ENCODE results near the gene MTARC1.

Gene MTARC1

DNA sequence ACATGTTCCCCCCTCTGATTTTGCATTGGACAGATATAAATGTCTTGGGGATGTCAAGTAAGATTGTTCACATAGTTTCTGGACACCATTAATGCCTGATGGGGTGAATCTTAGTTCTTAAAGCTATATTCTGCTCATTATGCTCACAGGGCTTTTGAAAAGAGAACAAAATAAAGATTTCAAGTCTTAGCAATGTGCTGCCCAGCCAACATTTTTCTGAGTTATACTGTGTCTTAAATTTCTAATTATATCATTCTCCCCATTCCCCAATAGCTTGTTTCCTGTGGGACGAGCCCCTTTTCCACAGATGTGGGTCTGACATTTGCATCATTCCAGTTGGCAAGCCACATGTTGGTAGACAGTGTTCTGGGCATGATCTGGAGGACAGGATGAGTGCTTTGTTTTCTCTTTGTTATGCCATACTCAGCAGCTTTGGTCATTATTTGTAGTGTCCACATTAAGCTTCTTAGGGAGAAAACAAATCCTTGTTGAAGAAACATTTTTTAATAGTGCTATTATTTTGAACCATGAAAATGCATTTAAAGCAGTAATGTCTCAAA, 32.8 kb downstream of the MTARC1 start:
- Histone ChIP-seq H3K9ac (ENCODE audit: low read length) (no peak overlapping the region), H4K8ac (ENCODE audit: low read depth, low read length) (no peak overlapping the region), H3K56ac (ENCODE audit: low read length) (no peak overlapping the region), H2BK15ac (replicated peaks; ENCODE audit: low read depth) (no peak overlapping the region), H3K79me1 (ENCODE audit: low read length) (no peaks in the 10 kb centered on the region), H3K4me1 (ENCODE audit: control insufficient read depth, low read depth, low read length) (no peaks in the 10 kb centered on the region), H3K4me3 (ENCODE audit: low read length) (no peak overlapping the region), H3K4me2 (ENCODE audit: low read length) (no peak overlapping the region), H2BK120ac (ENCODE audit: low read depth, low read length) (no peak overlapping the region), H3K27ac (ENCODE audit: low read depth, low read length) (no peak overlapping the region), H3K4ac (ENCODE audit: low read depth, low read length) (no peak overlapping the region), H4K5ac (ENCODE audit: low read length) (no peak overlapping the region), H3K18ac (ENCODE audit: low read length) (no peak overlapping the region), H3K23ac (ENCODE audit: low read length) (no peak overlapping the region), H2BK5ac (ENCODE audit: low read length) (no peak overlapping the region), H3K27me3 (ENCODE audit: insufficient read depth, low read length, poor library complexity) (no peaks in the 10 kb centered on the region), H2AK5ac (ENCODE audit: low read length) (no peak overlapping the region), H3K79me2 (ENCODE audit: control insufficient read depth, insufficient read depth, low read length) (no peaks in the 10 kb centered on the region), H3K36me3 (ENCODE audit: control insufficient read depth, insufficient read depth, low read length) (no peaks in the 10 kb centered on the region)
- WGBS (ENCODE audit: extremely low coverage, insufficient coverage, low lambda C conversion rate): no CpG with 5 or more reads among the region's 1 CpG
- no peak for DNase-seq

DNA sequence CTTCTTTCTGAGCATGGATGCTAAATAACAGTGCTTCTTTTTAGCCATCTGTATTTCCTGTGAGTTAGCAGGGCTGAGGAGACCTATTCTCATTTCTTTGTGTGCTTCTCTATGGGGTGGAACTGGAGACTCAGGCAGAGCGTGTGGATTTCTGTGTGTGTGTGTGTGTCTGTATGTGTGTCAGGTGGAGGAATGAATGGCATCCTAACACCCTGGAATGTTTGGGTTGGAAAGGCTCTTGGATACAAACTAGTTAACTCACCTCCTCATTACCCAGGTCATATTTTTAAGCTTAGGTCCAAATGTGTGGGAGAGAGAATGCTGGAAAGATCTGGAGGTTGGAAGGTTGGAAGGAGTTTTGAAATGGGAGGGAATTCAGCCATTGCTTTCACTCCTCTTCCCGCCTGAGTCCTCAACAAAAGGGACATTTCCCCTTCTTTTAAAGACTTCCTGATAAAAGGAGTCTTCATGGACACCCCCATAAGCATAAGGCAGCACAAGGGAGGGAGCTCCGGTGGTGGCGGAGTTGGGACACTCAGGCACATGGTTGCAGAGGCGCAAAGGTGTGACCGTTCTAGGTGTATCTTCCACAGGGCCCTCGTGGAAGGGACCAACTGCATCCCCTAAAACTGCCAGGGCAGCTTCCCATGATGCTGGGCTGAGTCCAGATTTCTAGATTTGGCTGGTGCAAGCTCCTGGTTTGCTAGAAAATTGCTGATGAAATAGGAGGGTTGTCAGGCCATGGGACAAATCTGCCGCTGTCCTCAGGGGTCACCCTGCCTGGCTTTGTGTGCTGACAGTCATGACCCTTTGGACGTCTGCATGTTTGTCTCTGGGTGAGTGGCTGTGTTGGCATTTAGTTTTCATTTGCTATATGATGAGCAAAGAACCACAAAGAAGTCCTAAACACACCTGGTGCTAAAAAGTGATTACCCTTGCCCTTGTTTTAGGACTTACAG, 37.6 kb downstream of the MTARC1 start:
- Histone ChIP-seq H3K36me3 (ENCODE audit: control insufficient read depth, insufficient read depth, low read length) (no peaks in the 10 kb centered on the region), H3K23ac (ENCODE audit: low read length) (peak overlapping the region; percentile 19), H2BK120ac (ENCODE audit: low read depth, low read length) (no peak overlapping the region), H3K4ac (ENCODE audit: low read depth, low read length) (no peak overlapping the region), H2BK5ac (ENCODE audit: low read length) (no peak overlapping the region), H3K79me2 (ENCODE audit: control insufficient read depth, insufficient read depth, low read length) (no peaks in the 10 kb centered on the region), H4K5ac (ENCODE audit: low read length) (no peak overlapping the region), H3K27ac (ENCODE audit: low read depth, low read length) (no peak overlapping the region), H3K56ac (ENCODE audit: low read length) (no peak overlapping the region), H2AK5ac (ENCODE audit: low read length) (no peak overlapping the region), H4K8ac (ENCODE audit: low read depth, low read length) (no peak overlapping the region), H3K18ac (ENCODE audit: low read length) (no peak overlapping the region), H3K27me3 (ENCODE audit: insufficient read depth, low read length, poor library complexity) (no peaks in the 10 kb centered on the region), H3K4me1 (ENCODE audit: control insufficient read depth, low read depth, low read length) (no peaks in the 10 kb centered on the region), H3K9ac (ENCODE audit: low read length) (no peak overlapping the region), H3K4me3 (ENCODE audit: low read length) (no peak overlapping the region), H3K79me1 (ENCODE audit: low read length) (no peaks in the 10 kb centered on the region), H2BK15ac (replicated peaks; ENCODE audit: low read depth) (no peak overlapping the region), H3K4me2 (ENCODE audit: low read length) (no peak overlapping the region)
- peak; percentile 55 for DNase-seq
- no CpG with 5 or more reads among the region's 9 CpGs for WGBS (ENCODE audit: extremely low coverage, insufficient coverage, low lambda C conversion rate)

DNA sequence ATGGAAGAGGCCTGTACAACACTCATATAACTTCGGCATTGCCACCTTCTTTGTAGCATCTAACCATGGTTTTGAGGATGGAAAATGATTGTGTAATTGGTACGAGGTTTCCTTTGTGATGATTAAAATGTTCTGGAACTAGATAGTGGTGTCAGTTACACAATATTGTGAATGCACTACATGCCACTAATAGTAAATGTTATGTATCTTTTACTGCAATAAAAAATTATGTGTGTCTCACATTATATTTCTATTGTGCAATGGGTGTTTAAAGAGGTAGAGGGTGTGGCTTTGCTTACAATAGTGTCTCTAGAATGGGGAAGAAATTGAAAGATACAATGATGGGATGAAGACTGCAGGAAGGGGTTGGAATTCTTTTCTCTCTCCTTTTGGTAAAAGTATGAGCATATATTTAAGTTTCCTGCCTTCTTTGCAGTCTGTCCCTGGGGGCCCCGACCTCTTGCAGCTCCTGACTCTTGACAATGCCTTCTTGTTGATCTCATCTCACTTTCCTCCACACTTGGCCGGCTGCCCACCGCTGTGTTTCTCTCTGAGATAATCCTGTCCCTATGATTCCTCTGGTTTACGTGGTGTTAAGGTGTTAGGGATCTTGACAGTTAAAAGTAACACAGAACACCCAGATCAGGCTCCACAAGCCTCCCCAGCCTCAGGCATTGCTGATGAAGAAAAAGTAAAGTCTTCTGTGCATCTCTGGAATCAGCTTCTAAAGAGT, 39.3 kb downstream of the MTARC1 start:
- WGBS (ENCODE audit: extremely low coverage, insufficient coverage, low lambda C conversion rate): 100% methylated on average over 1 of the region's 6 CpGs
- H3K27me3 ChIP-seq (ENCODE audit: insufficient read depth, low read length, poor library complexity): no peaks in the 10 kb centered on the region

DNA sequence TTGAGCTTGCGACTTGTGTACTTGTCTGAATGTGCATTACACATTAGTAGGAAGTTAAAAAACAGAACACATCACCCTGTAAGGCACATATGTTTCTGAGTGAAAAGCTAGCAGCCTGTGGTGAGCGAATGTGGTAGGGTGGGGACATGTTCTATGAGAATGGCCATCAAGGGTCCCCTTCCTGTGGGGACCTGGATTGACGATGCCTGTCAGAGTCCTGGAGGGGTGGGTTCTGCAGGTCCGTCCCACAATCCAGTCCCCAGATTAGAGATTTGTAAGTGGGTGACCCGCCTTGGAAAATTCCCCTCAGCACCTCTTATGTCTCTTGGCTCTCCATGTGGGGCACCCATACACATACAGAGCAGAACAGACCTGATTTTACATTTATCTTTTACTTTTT, 40.0 kb downstream of the MTARC1 start:
- H3K4ac ChIP-seq (ENCODE audit: low read depth, low read length): no peak overlapping the region
- no peak overlapping the region for H3K56ac ChIP-seq (ENCODE audit: low read length)
- H3K79me1 ChIP-seq (ENCODE audit: low read length): no peaks in the 10 kb centered on the region
- H4K5ac ChIP-seq (ENCODE audit: low read length): no peak overlapping the region
- H4K8ac ChIP-seq (ENCODE audit: low read depth, low read length): no peak overlapping the region
- no peaks in the 10 kb centered on the region for H3K79me2 ChIP-seq (ENCODE audit: control insufficient read depth, insufficient read depth, low read length)
- no peak overlapping the region for H3K9ac ChIP-seq (ENCODE audit: low read length)
- no peak overlapping the region for H3K18ac ChIP-seq (ENCODE audit: low read length)
- no peak overlapping the region for H2AK5ac ChIP-seq (ENCODE audit: low read length)
- DNase-seq: no peak
- no peak overlapping the region for H2BK5ac ChIP-seq (ENCODE audit: low read length)
- H3K23ac ChIP-seq (ENCODE audit: low read length): no peak overlapping the region
- H2BK120ac ChIP-seq (ENCODE audit: low read depth, low read length): no peak overlapping the region
- no CpG with 5 or more reads among the region's 5 CpGs for WGBS (ENCODE audit: extremely low coverage, insufficient coverage, low lambda C conversion rate)
- H2BK15ac ChIP-seq (replicated peaks; ENCODE audit: low read depth): no peak overlapping the region
- no peaks in the 10 kb centered on the region for H3K36me3 ChIP-seq (ENCODE audit: control insufficient read depth, insufficient read depth, low read length)
- no peak overlapping the region for H3K27ac ChIP-seq (ENCODE audit: low read depth, low read length)
- H3K27me3 ChIP-seq (ENCODE audit: insufficient read depth, low read length, poor library complexity): no peaks in the 10 kb centered on the region
- H3K4me3 ChIP-seq (ENCODE audit: low read length): no peak overlapping the region
- H3K4me2 ChIP-seq (ENCODE audit: low read length): no peak overlapping the region
- no peaks in the 10 kb centered on the region for H3K4me1 ChIP-seq (ENCODE audit: control insufficient read depth, low read depth, low read length)

More for the DNA sequence above, 39.3 kb downstream of the MTARC1 start:
- no peak overlapping the region for H3K23ac ChIP-seq (ENCODE audit: low read length)
- H4K8ac ChIP-seq (ENCODE audit: low read depth, low read length): no peak overlapping the region
- DNase-seq: no peak
- H2BK120ac ChIP-seq (ENCODE audit: low read depth, low read length): no peak overlapping the region
- no peaks in the 10 kb centered on the region for H3K79me1 ChIP-seq (ENCODE audit: low read length)
- H3K4me3 ChIP-seq (ENCODE audit: low read length): no peak overlapping the region
- no peak overlapping the region for H3K18ac ChIP-seq (ENCODE audit: low read length)
- H4K5ac ChIP-seq (ENCODE audit: low read length): no peak overlapping the region
- no peak overlapping the region for H3K4me2 ChIP-seq (ENCODE audit: low read length)
- no peak overlapping the region for H3K27ac ChIP-seq (ENCODE audit: low read depth, low read length)
- H3K36me3 ChIP-seq (ENCODE audit: control insufficient read depth, insufficient read depth, low read length): no peaks in the 10 kb centered on the region
- no peak overlapping the region for H3K9ac ChIP-seq (ENCODE audit: low read length)
- H2BK15ac ChIP-seq (replicated peaks; ENCODE audit: low read depth): no peak overlapping the region
- no peak overlapping the region for H2AK5ac ChIP-seq (ENCODE audit: low read length)
- no peak overlapping the region for H3K56ac ChIP-seq (ENCODE audit: low read length)
- no peak overlapping the region for H3K4ac ChIP-seq (ENCODE audit: low read depth, low read length)
- H3K4me1 ChIP-seq (ENCODE audit: control insufficient read depth, low read depth, low read length): no peaks in the 10 kb centered on the region
- no peaks in the 10 kb centered on the region for H3K79me2 ChIP-seq (ENCODE audit: control insufficient read depth, insufficient read depth, low read length)
- H2BK5ac ChIP-seq (ENCODE audit: low read length): no peak overlapping the region

DNA sequence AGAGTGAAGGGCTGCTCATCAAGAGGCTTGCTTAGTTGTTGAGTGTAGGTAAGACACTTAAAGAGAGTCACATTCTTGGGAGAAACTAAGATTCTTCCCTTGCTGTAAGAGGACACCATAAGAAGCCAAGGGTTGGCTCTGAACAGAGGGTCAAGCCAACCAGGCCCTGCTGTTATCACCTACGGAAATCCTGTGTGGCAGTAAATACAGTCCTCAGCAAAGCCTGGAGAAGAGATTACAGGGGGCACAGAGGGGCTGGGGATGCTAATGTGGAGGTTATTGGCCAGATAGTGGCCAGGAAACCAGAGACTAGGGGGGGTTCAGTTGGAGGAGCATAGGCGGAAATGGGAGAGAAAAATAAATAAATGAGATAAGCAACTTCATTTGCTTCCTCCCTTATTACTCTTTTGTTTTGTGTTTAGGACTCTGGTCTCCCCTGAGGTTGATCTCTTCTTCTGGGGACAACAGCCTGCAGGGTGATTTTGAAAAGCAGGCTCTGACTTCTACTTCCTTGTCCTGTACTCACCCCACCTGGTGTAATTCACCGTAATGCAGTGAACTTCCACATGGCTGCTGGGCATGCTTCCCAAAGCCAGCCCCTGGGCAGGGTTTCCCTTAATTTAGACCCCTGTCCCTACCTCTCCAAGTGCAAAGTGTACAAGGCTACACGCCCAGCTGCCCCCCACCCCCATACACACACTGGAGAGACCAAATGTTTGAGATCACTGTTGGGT, 40.9 kb downstream of the MTARC1 start:
- H2BK5ac ChIP-seq (ENCODE audit: low read length): no peak overlapping the region
- H3K23ac ChIP-seq (ENCODE audit: low read length): no peak overlapping the region
- H2BK15ac ChIP-seq (replicated peaks; ENCODE audit: low read depth): no peak overlapping the region
- no peaks in the 10 kb centered on the region for H3K4me1 ChIP-seq (ENCODE audit: control insufficient read depth, low read depth, low read length)
- WGBS (ENCODE audit: extremely low coverage, insufficient coverage, low lambda C conversion rate): no CpG with 5 or more reads among the region's 4 CpGs
- H4K8ac ChIP-seq (ENCODE audit: low read depth, low read length): no peak overlapping the region
- no peak overlapping the region for H2AK5ac ChIP-seq (ENCODE audit: low read length)
- no peak overlapping the region for H2BK120ac ChIP-seq (ENCODE audit: low read depth, low read length)
- no peak overlapping the region for H3K4ac ChIP-seq (ENCODE audit: low read depth, low read length)
- no peaks in the 10 kb centered on the region for H3K36me3 ChIP-seq (ENCODE audit: control insufficient read depth, insufficient read depth, low read length)
- H3K18ac ChIP-seq (ENCODE audit: low read length): no peak overlapping the region
- H3K4me3 ChIP-seq (ENCODE audit: low read length): no peak overlapping the region
- no peaks in the 10 kb centered on the region for H3K79me1 ChIP-seq (ENCODE audit: low read length)
- H3K9ac ChIP-seq (ENCODE audit: low read length): no peak overlapping the region
- peak; percentile 70 for DNase-seq
- no peaks in the 10 kb centered on the region for H3K79me2 ChIP-seq (ENCODE audit: control insufficient read depth, insufficient read depth, low read length)
- H3K27me3 ChIP-seq (ENCODE audit: insufficient read depth, low read length, poor library complexity): no peaks in the 10 kb centered on the region
- H3K56ac ChIP-seq (ENCODE audit: low read length): no peak overlapping the region
- H3K4me2 ChIP-seq (ENCODE audit: low read length): no peak overlapping the region
- no peak overlapping the region for H3K27ac ChIP-seq (ENCODE audit: low read depth, low read length)
- no peak overlapping the region for H4K5ac ChIP-seq (ENCODE audit: low read length)
